AG08396 (cell line): ENCODE results near the gene ANKRD39.
"Not testable (repeated sequence)": the region's sequence is repeated elsewhere in the genome, so short reads cannot be mapped to it uniquely, and the experiment has no call there.

Experiments
- DNase-seq: peaks from one replicate; pipeline ENCODE4 v3.0.0; 2012; ENCODE audit warnings: low spot score, mixed read lengths

Gene ANKRD39

DNA sequence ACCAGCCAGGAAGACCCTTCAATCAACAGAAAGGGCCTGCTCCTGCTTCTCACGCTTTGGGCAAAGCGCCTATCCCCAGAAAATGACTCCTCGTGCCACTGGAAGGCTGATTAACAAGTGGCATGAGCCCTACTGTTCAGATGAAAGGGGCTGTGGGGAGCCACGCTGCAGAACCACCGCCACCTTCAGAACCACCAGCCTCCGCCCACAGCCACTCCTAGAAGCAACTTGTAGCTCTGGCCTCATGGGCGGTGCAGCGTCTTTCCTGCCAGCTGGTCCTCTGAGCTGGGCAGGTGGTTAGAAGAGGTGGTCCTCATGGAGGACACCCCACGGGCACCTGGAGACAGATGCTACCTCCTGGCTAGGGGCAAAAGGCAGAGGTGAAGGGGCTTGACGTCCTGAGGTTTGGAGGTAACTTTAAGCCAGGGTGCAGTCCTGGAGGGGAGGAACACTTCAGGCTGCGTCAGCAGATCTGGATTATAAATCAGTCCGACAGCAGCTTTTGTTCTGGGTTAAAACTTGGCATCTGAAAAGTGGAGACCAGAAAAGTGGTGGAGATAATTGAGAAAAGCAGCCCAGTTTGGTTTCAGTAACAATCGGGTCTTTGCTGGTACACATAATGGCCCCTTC is 12.9 kb upstream of the ANKRD39 start:
- DNase-seq: no peak

DNA sequence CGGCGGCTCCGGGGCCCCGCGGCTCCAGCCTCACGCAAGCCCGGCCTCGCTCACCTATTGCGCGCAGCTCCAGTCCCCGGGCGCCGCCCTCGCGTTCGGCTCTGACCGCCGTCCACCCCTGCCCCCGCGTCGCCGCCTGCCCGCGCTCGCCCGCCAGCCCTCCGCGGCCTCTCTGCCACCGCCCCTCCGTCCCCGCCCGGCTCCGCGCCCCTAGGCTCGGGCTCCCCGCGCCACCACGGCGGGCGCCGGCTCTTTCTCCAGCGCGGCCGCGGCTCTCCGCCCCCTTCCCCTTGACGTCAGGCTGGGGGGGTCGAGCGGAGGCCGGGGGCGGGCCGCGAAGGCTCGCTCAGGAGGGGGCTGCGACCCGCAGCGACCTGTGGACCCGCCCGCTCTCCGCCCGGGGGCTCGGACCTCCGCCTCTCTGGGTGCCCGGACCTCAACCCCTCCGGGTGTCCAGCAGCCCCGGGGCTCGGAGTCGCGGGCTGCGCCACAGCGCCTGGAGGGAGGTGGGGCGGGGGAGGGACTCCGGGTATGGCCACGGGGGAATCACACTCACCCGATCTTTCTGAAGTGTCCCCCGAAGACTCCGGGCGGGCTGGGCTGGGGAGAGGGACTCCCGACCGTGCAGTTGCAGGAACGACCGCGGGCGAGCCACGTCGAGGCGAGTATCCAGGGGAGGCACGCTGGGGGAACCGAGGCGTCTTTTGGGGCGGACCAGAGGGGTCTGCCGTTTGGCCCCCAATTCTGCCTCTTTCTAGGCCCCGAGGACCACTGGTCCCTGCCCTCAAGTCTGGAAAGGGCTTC is 12.2 kb upstream of the ANKRD39 start, which contains the start of gene SEMA4C:
Gene SEMA4C, minus strand, starts transcription at position 259 of the 804 bp plus-strand sequence. CDS start 2,194 bp downstream, outside the sequence.
- DNase-seq: peak; percentile 70

GRCh38 chr2:96869281-96869821 is 11.5 kb upstream of the ANKRD39 start:
- peak; percentile 89 for DNase-seq

DNA sequence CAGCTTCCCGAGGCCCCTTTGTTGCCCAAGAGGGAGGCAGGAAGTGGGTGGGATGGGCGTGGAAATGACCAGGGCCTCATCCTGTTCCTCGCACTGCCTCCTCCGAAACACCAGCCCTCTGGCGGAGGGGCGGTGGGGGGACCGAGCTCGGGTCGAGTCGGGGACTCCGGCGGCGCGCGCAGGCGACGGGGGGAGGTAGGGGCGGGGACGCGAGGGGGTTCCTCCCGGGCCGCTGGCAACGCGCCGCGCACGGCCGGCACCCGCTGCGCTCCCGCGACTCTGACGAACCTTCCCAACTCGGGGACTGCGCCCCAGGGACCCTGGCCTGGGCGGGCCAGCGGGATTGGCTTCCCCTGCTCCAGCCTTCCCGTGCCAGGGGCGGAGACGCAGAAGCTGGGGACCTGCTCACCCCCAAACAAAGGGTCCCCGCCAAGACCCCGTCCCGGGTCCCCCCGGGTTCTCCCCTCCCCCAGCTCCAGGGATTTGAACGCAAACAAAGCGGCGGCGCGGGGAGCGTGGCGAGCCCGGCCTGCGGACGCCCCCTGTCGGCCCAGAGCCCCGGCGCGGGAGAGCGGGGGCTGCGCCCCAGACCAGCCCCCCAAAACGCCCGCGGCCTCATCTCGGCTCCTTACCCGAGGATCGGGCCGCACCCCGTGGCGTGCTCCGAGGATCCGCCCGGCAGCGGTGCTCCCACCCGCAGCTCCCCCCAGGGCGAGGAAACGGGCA is 10.9 kb upstream of the ANKRD39 start:
- DNase-seq: peak; percentile 95

DNA sequence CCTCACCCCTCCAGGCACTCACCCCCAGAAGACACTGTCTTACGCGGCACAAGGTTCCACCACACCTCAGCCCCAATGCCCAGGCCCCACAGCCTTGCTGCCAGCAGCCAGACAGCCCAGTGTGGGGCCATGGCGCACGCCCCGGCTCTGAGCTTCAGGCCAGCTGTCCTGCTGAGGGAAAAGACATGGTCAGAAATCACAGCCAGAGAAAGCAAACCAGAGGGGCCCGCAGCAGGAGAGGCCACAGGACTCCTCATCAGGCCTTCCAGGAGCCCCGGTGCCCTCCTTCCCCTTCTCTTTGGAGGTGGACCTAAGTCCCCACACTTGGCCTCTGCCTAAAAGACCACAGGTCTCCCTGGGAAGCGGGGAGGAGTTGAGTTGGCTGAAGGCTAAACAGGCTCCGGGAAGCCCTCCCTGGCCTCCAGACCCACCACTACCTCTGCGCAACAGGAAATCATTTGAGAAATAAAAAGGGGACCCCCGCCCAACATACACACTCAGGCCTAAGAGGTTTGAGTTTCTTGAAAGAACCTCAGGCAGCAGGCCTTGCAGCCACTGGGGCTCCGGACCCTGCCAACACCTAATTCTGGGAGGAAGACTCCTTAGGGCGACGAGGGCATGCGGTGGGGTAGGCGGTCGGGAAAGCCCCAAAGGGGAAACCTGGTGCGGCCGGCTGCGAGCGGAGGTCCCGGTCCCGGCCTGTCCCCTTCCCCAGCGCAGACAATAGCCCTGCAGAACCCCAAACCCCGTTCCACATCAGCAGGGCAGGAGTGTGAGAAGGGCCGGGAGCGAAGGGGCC is 10.1 kb upstream of the ANKRD39 start:
- no peak for DNase-seq

DNA sequence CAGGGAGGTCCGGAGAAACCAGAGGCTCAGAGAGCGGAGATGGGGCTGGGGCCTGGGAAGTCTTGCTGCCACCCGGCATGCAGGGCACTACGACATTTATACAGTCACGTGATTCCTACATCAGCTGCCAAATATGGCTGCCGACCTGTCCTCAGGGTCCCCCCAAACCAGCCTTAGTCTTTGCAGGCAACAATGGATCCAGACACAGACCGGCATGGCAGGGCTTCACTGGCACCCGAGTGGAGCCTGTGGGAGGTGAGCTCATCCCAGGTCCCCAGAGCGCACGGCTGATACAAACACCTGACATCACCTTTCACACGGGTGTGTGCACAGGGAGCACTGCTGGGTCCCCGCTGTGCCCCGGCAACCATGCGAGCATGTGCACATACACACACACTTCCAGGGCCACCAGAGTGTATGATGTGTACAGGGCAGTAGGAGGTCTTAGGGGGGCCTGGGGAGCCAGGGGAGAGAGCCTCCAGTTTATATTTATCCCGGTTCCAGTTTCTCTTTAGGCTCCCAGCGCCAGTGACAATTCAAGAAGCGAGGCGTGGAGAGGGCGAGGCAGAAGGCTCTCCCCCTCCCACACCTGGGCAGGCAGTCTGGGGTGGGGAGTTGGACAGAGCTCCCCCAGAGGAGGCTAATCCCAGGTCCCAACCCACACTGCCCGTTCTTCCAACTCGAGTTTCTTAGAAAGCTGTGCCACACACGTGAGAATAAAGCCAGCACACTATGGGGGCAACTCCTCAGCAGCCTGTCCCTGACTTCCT is 9.4 kb upstream of the ANKRD39 start:
- no peak for DNase-seq

DNA sequence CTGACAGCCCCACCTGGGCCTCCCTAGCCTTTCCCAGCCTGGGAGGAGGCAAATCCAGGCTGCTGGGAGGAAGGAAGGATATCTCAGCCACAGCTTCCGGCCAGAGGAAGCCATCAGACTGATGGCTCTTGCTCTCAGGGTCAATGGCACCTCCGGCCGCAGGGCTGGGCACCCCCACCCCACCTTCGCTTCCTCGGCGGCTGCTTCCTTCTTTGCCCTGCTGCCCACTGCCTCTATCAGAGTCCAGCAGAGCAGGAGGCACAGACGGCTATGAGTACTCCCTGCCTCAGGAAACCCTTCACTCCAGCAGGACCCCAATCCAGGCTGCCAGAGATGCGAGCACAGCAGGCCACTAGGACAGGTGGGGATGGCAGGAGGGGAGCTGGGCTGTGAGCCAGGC is 8.8 kb upstream of the ANKRD39 start:
- DNase-seq: no peak

GRCh38 chr2:96866149-96866548 is 8.3 kb upstream of the ANKRD39 start:
- no peak for DNase-seq

DNA sequence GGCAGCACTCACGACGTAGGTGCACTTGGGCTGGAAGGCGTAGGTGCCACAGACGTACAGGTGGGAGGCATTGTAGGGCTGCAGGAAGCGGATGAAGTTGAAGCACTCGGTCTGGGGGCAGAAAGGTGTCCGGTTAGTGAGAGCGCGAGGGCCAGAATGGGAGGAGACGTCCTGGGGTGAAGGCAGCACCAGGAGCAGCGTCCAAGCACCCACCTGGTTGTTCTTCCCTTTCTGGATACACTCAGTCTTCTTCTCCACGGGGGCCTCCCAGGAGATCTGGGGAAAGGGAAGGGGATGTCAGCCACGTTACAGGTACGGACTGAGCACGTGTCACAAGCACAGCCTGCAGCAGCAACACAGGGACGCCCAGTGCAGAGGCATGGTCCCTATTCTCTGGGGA is 7.8 kb upstream of the ANKRD39 start:
- no peak for DNase-seq

- no peak for DNase-seq
Observed at GRCh38 chr2:96864343-96865091, 6.7 kb upstream of the ANKRD39 start.

- no peak for DNase-seq
Observed at GRCh38 chr2:96863575-96864342, 5.9 kb upstream of the ANKRD39 start.

DNA sequence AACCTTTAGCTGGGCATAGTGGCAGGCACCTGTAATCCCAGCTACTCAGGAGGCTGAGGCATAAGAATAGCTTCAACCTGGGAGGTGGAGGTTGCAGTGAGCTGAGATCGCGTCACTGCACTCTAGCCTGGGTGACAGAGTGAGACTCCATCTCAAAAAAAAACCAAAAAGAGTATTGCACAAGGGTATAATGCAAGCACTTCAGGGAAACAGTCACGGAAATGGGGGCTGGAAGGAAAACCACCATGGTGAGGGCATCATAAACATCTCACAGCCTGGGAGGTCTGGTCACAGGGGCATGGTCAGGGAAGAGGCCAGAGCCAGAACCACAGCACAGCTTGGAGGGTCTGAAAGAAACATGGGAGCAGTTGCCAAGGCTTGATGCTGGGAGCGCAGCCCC is 5.2 kb upstream of the ANKRD39 start:
- DNase-seq: not testable (repeated sequence)

DNA sequence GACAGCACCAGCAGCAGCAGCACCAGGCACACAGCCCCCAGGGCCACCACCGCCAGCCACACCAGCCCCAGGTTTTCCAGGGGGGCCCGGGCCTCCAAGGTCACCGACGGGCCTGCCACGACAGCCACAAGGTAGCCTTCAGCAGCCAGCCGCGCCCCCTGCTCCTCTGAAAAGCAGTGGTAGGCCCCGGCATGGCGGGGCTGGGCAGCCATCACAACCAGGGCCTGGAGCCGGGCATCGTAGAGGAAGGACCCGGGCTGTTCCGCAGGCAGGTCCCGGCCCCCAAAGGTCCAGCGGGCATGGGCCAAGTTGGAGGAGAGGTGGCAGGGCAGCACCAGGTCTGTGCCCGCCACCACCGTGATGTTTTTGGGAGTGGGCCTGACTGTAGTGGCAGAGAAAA is 3.3 kb upstream of the ANKRD39 start:
- DNase-seq: no peak

GRCh38 chr2:96860065-96861029 is 2.5 kb upstream of the ANKRD39 start:
- DNase-seq: no peak

DNA sequence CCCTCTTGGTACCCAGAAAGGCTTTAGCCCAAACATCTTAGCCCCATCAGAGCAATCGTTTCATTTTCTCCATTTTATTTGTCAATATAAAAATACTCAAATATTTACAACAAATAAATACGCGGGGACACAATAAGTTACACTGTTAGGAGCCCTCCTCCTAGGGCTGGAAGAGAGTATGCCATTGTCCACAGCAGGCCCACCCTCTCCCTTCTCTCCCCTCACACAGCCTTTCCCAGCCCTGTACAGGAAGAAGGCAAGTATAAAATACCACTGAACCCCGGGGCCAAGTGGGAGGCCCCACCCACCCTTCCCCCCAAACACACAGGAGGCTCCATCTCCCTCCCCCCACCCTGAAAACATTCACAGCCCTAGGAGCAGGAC is 1.9 kb upstream of the ANKRD39 start:
- no peak for DNase-seq

DNA sequence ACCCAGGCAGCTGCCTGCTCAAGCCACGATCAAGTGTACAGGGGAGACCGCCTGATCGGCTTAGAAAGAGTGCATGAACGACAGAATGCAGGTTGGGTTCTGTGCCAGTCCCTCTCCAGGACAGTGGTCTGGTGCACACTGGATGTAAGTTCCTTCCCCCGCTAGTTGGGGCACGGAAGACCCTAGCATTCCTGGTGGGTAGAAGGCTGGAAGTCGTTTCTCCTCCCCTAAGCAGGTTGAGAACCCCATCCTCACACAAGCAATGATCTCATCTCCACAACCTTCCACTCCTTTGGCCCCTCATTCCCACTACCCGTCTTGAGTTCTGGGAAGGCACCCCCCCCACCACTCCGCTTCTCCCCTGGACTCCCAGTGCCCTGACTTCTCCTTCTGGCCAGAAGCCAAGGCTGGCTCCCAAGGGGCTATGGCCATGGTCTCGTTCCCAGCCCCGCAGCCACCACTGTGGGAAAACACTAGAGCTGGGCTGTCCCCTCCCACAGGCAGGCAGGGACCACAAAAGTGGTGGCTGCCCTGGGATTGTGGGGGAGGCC is 1.4 kb upstream of the ANKRD39 start:
- DNase-seq: no peak

DNA sequence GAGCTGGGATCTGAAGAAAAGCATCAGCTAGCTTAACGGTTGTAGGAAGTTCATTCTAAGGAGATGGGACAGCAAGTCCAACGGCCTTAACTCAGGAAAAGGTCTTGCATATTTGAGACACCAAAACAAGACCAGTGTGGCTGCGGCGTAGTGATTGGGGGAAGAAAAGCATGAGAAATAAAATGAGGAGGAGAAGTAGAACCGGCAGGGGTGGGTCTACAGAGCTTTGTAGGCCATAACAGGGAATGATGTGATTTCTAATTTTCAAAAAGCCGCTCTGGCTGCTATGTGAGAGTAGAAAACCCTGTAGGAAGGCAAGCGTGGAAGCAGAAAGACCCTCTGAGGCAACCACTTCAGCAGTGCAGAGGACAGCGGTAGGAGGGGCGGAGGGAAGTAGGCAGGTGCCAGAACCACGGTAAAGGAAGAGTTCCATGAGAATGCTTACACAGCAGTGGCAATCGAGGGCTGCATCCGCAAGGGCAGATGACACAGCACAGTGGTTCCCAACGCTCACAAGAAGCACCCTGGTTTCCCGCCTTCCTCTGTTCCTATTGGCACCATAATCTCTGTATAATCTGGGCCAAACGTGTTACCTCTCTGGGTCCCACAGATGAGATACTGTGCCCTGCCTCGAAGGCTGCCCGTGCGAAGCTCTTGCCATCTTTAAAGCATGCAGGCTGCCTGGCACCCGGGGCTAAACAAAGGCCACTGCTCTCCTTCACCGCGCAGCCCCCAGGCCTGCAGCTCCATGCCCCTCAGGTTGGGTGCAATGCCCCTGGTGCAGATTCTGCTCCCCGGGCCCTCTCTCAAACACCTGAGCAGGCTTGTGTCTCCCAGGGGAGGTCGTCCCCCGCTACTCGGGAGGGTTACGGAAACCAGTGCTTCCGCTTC is 795 bp downstream of the ANKRD39 start:
- no peak for DNase-seq
